Fibroblast of the aortic adventitia (primary cell): Measurements from ENCODE around the gene SPTBN1. TPM values are rescaled to one million over a fixed set of nuclear protein-coding genes. Genes with fewer than 3 reads are reported as not detected.
A peak's percentile ranks its signal among the peaks of the same experiment; 100 is the strongest.

Source experiments
- DNase-seq: peaks from one replicate; pipeline ENCODE4 v3.0.0-alpha.2; 2010; ENCODE audit warnings: low read depth
- H3K4me3 ChIP-seq: 2 replicates; pipeline ENCODE4 v1.5.1; 2011; ENCODE audit warnings: low read depth, mild to moderate bottlenecking, control low read depth, low read length, moderate library complexity
- total RNA-seq: library from RNA; depleted of rRNA; stranded (reverse); fragments of >200 nt; gene quantifications from 2 replicates; pipeline ENCODE4 v1.2.3, GENCODE V29; 2012; ENCODE audit warnings: low replicate concordance
- TF ChIP-seq, protein P1 (sequence below): IDR thresholded peaks from 2 replicates; pipeline ENCODE4 v1.5.1; 2011; ENCODE audit warnings: mild to moderate bottlenecking, low read length, control low read depth, inconsistent platforms; ENCODE audit not compliant: insufficient read depth

The SPTBN1 gene
- total RNA-seq, 1 donor = 293 TPM

DNA sequence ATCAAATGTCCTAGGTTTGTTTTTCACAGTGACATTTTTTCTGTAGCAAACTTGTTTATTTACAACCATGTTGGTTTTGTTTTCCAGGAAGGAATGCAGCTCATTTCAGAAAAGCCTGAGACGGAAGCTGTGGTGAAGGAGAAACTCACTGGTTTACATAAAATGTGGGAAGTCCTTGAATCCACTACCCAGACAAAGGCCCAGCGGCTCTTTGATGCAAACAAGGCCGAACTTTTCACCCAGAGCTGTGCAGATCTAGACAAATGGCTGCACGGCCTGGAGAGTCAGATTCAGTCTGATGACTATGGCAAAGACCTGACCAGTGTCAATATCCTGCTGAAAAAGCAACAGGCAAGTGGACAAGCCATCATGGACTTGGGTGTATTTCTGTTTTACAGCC, 188.1 kb downstream of the SPTBN1 start:
- TF ChIP-seq, protein P1, sequence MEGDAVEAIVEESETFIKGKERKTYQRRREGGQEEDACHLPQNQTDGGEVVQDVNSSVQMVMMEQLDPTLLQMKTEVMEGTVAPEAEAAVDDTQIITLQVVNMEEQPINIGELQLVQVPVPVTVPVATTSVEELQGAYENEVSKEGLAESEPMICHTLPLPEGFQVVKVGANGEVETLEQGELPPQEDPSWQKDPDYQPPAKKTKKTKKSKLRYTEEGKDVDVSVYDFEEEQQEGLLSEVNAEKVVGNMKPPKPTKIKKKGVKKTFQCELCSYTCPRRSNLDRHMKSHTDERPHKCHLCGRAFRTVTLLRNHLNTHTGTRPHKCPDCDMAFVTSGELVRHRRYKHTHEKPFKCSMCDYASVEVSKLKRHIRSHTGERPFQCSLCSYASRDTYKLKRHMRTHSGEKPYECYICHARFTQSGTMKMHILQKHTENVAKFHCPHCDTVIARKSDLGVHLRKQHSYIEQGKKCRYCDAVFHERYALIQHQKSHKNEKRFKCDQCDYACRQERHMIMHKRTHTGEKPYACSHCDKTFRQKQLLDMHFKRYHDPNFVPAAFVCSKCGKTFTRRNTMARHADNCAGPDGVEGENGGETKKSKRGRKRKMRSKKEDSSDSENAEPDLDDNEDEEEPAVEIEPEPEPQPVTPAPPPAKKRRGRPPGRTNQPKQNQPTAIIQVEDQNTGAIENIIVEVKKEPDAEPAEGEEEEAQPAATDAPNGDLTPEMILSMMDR = no peak
- no peak for DNase-seq
- no peak overlapping the region for H3K4me3 ChIP-seq

DNA sequence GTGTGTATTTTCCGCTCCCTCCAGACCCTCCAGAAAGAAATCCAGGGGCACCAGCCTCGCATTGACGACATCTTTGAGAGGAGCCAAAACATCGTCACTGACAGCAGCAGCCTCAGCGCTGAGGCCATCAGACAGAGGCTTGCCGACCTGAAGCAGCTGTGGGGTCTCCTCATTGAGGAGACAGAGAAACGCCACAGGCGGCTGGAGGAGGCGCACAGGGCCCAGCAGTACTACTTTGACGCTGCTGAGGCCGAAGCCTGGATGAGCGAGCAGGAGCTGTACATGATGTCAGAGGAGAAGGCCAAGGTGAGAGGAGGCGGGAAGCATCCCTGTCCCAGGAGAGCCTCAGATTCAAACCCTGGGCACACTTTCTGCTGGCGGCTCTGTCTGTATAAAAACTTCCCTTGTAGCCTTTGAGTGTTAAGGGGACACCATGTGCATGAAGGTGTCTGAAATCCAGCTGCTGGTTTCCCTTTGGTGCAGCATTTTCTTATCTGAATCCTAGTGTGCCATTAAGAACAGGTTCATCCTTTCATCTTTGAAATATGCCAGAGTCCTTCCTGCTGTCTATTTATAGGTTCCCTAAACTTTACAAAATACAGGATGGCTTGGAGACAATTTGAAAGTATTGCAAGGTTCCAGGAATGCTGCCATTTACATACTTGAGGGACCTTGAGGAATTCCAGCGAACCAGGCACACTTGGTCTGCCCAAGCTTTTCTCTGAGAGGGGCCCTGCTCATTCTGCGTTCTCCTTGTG, 190.2 kb downstream of the SPTBN1 start:
- peak; percentile 22 for DNase-seq
- TF ChIP-seq, protein P1 = no peak
- no peak overlapping the region for H3K4me3 ChIP-seq

DNA sequence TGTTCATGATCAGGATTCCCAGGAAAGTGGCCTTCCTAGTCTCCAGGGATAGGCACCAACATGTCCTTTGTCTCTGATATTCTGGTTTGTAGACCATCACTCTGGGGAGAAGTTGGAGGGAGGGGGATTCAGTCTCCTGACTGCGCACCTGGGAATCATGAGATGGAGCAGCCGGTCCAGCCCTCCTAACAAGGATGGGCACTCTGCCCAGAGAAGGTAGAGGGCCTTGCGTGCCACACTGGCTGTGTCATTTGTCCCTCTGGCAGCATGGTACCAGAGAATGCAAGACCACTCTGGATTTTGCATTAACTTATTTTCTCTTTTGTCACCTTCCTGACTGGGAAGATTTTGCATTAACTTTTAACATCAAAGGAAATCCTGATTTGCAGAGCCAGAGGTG, 192.1 kb downstream of the SPTBN1 start:
- H3K4me3 ChIP-seq = no peak overlapping the region
- TF ChIP-seq, protein P1 = no peak
- no peak for DNase-seq

DNA sequence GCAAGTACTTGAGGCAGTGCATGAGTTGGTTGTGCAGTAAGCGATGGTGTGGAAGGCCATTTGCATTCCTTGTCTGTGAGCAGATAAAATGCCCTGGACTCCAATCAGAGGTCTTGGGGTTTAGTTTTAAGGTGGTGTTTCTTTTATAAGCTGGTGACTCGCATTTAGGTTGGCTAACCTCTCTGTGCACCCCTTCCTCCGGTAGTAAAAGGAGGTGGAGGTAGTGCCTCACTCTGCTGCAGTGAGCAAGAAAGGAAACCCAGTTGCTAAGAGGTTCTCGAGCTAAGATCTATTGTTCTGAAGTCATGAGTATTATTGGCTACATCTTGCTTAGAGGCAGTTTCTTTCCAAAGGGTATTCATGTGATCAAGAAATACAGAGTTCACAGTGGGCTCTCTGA, 193.1 kb downstream of the SPTBN1 start:
- TF ChIP-seq, protein P1 = no peak
- no peak overlapping the region for H3K4me3 ChIP-seq
- DNase-seq = no peak

DNA sequence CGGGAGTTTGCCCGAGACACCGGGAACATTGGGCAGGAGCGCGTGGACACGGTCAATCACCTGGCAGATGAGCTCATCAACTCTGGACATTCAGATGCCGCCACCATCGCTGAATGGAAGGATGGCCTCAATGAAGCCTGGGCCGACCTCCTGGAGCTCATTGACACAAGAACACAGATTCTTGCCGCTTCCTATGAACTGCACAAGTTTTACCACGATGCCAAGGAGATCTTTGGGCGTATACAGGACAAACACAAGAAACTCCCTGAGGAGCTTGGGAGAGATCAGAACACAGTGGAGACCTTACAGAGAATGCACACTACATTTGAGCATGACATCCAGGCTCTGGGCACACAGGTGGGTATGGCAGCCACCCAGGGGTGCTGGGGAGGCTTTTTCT, 193.5 kb downstream of the SPTBN1 start:
- H3K4me3 ChIP-seq = no peak overlapping the region
- TF ChIP-seq, protein P1 = no peak
- DNase-seq = no peak

DNA sequence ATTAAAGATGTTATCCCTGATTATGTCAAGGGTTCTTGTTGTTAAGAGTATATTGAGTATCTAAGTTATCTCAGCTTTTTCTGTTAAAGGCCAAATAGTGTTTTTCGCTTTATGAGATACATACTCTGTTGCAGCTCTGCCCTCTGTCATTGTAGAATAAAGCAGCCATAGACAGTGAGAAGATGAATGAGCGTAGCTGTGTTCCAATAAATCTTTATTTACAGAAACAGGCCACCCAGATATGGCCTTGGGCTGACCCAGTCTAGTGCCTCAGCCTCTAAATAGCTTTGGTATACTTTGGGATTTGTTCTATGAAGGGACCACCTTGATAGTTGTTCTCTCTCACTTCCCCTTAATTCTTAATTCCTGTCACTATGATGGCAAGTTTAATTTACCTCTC, 194.5 kb downstream of the SPTBN1 start:
- no peak overlapping the region for H3K4me3 ChIP-seq
- TF ChIP-seq, protein P1 = no peak
- DNase-seq = no peak

DNA sequence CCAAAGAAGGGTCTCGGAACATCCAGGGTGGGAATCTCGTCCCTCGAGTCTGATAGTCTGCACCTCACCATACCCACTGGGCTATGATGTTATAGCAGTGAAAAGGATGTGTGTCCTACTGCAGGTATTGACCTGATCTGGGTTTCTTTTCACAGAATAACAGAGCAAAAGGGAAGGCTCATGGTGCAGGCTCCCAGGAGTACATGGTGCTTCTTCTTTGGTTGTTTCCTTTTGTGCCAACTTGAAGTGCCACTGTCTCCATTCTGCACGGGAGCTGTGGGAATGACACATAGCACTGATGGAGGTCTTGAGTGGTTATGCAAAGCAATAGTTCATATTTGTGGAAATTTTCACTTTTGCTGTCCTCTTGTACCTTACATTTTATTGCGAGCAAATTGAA, 195.2 kb downstream of the SPTBN1 start:
- no peak for DNase-seq
- no peak overlapping the region for H3K4me3 ChIP-seq
- TF ChIP-seq, protein P1 = no peak
